ENCODE results near the gene OR1J1. TPM values are rescaled to one million over a fixed set of nuclear protein-coding genes. Genes with fewer than 3 reads are reported as not detected.

Gene OR1J1
- not detected in 2 replicates for total RNA-seq (2022)
- not detected for Bru-seq, nascent RNA
- not detected for BruChase-seq, experiment 1, labeled RNA remaining after a 6-hour chase
- not detected for BruChase-seq, experiment 2, labeled RNA remaining after a 2-hour chase
- long read RNA-seq: 0 reads

- Mint-ChIP-seq H3K4me1 (ENCODE audit: low read depth, unreplicated experiment) (peaks cover 8% of the 10 kb centered on the region), H3K4me3 (ENCODE audit: low read depth, unreplicated experiment) (no peak within 1 kb of the TSS), H3K27ac (ENCODE audit: unreplicated experiment) (no peak within 1 kb of the TSS), H3K27me3 (ENCODE audit: unreplicated experiment) (peaks cover 66% of the 10 kb centered on the region), H3K9me3 (ENCODE audit: low read depth, unreplicated experiment) (no peaks in the 10 kb centered on the region), H3K36me3 (ENCODE audit: insufficient read depth, unreplicated experiment) (no peaks in the 10 kb centered on the region)
- no peak for DNase-seq
- CTCF ChIA-PET: no interaction called here
- TF ChIP-seq CTCF (IDR thresholded peaks at IDR 0.05; ENCODE audit: unreplicated experiment): no peak
- no TSS peak for BruUV-seq (replicated peaks)
- intact Hi-C loops (cut with micrococcal nuclease; ENCODE audit: unreplicated experiment): no loop called here
Measured at GRCh38 chr9:122477826-122478225, at the start of gene OR1J1. TSS of gene OR1J1 (minus strand) at chr9:122477926. CDS start at chr9:122477926, 0 bp downstream.

- H3K9me3 Mint-ChIP-seq (ENCODE audit: low read depth, unreplicated experiment): no peaks in the 10 kb centered on the region
- intact Hi-C loops (cut with micrococcal nuclease; ENCODE audit: unreplicated experiment): no loop called here
- CTCF ChIA-PET: no interaction called here
- H3K4me1 Mint-ChIP-seq (ENCODE audit: low read depth, unreplicated experiment): no peaks in the 10 kb centered on the region
- peaks cover 87% of the 10 kb centered on the region for H3K27me3 Mint-ChIP-seq (ENCODE audit: unreplicated experiment)
- no peaks in the 10 kb centered on the region for H3K36me3 Mint-ChIP-seq (ENCODE audit: insufficient read depth, unreplicated experiment)
- no peak for TF ChIP-seq CTCF (IDR thresholded peaks at IDR 0.05; ENCODE audit: unreplicated experiment)
- H3K4me3 Mint-ChIP-seq (ENCODE audit: low read depth, unreplicated experiment): no peak within 1 kb of the TSS
- H3K27ac Mint-ChIP-seq (ENCODE audit: unreplicated experiment): no peak within 1 kb of the TSS
- no peak for DNase-seq
- no TSS peak for BruUV-seq (replicated peaks)
Measured at GRCh38 chr9:122527193-122527592, 49.5 kb upstream of the OR1J1 start, which contains the start of gene OR1N1. TSS of gene OR1N1 (minus strand) at chr9:122527293. CDS start at chr9:122527293, 0 bp downstream.

- CTCF ChIA-PET: no interaction called here
- TF ChIP-seq CTCF (IDR thresholded peaks at IDR 0.05; ENCODE audit: unreplicated experiment): no peak
- Mint-ChIP-seq H3K36me3 (ENCODE audit: insufficient read depth, unreplicated experiment) (no peaks in the 10 kb centered on the region), H3K9me3 (ENCODE audit: low read depth, unreplicated experiment) (no peaks in the 10 kb centered on the region), H3K4me1 (ENCODE audit: low read depth, unreplicated experiment) (no peaks in the 10 kb centered on the region), H3K4me3 (ENCODE audit: low read depth, unreplicated experiment) (no peak overlapping the region), H3K27ac (ENCODE audit: unreplicated experiment) (no peak overlapping the region), H3K27me3 (ENCODE audit: unreplicated experiment) (peaks cover 81% of the 10 kb centered on the region)
- BruUV-seq (replicated peaks): no TSS peak
- intact Hi-C loops (cut with micrococcal nuclease; ENCODE audit: unreplicated experiment): no loop called here
- DNase-seq: no peak
Measured at GRCh38 chr9:122526602-122527001, 48.9 kb upstream of the OR1J1 start.

GRCh38 chr9:122519376-122519775 is 41.6 kb upstream of the OR1J1 start:
- CTCF ChIA-PET: no interaction called here
- no TSS peak for BruUV-seq (replicated peaks)
- no peaks in the 10 kb centered on the region for H3K4me1 Mint-ChIP-seq (ENCODE audit: low read depth, unreplicated experiment)
- no peak overlapping the region for H3K4me3 Mint-ChIP-seq (ENCODE audit: low read depth, unreplicated experiment)
- intact Hi-C loops (cut with micrococcal nuclease; ENCODE audit: unreplicated experiment): loop anchor here (5.0 kb wide), 1 partner anchor 52 kb away; no protein-coding TSS in a partner anchor
- peaks cover 33% of the 10 kb centered on the region for H3K27me3 Mint-ChIP-seq (ENCODE audit: unreplicated experiment)
- TF ChIP-seq CTCF (IDR thresholded peaks at IDR 0.05; ENCODE audit: unreplicated experiment): no peak
- DNase-seq: no peak
- H3K27ac Mint-ChIP-seq (ENCODE audit: unreplicated experiment): no peak overlapping the region
- no peaks in the 10 kb centered on the region for H3K9me3 Mint-ChIP-seq (ENCODE audit: low read depth, unreplicated experiment)
- no peaks in the 10 kb centered on the region for H3K36me3 Mint-ChIP-seq (ENCODE audit: insufficient read depth, unreplicated experiment)
